K562 (cell line): ENCODE data around the gene FOXF2. TPM values are rescaled to one million over a fixed set of nuclear protein-coding genes. Genes with fewer than 3 reads are reported as not detected.

Experiments
- NEUROD1 ChIP-seq: fragments of 150-350 bp; IDR thresholded peaks from 2 replicates; pipeline ENCODE4 v1.6.1; 2014; ENCODE audit warnings: borderline replicate concordance, low read length, low read depth; ENCODE audit not compliant: partially characterized antibody
- TCF15 ChIP-seq: fragments of 250-450 bp; sonication (Bioruptor Pico); IDR thresholded peaks from 2 replicates; pipeline ENCODE4 v1.8.0; 2022; ENCODE audit warnings: moderate library complexity, mild to moderate bottlenecking, inconsistent platforms
- polyA plus RNA-seq, 8 experiments: library from polyadenylated mRNA; depleted of rRNA in 4 of 8; stranded (reverse) in 5 of 8; unstranded in 3 of 8; fragments of >200 nt; fragmentation: Nextera tagmentation in 2 of 8; fragmentation: Illumina TruSeq in 1 of 8; extraction: Ambion mirVana in 2 of 8; extraction: Trizol in 1 of 8; gene quantifications; 2 replicates each; pipeline versions ENCODE4 v1.2.1 to v1.2.3, GENCODE V29; 2011 to 2014; ENCODE audit warnings: inconsistent platforms in 1 of 8, missing spikeins in 1 of 8
- total RNA-seq, 7 experiments: library from RNA; depleted of rRNA in 6 of 7; stranded (reverse); fragments of >200 nt in 6 of 7; fragmentation: Illumina TruSeq in 2 of 7; extraction: Trizol in 2 of 7; gene quantifications; 2 replicates each; pipeline versions ENCODE4 v1.2.1 to v1.2.3, GENCODE V29; 2011 to 2021; ENCODE audit warnings: low replicate concordance in 1 of 7
- TF ChIP-seq, protein P1 (sequence below), 2 experiments: fragments of 450-650 bp in 1 of 2; sonication (generic) in 1 of 2; formaldehyde crosslinking in 1 of 2; IDR thresholded peaks; 2 replicates each; pipeline versions ENCODE4 v1.7.1 to v1.9.0; 2016 to 2022; ENCODE audit warnings: inconsistent platforms in 1 of 2, mild to moderate bottlenecking in 1 of 2, missing genetic modification reagents in 1 of 2

Gene FOXF2
- total and polyA plus RNA-seq, 9 of the 15 experiments (the other 6 are each of a cell fraction or from before 2014, with no cell fraction given), result not detected

DNA sequence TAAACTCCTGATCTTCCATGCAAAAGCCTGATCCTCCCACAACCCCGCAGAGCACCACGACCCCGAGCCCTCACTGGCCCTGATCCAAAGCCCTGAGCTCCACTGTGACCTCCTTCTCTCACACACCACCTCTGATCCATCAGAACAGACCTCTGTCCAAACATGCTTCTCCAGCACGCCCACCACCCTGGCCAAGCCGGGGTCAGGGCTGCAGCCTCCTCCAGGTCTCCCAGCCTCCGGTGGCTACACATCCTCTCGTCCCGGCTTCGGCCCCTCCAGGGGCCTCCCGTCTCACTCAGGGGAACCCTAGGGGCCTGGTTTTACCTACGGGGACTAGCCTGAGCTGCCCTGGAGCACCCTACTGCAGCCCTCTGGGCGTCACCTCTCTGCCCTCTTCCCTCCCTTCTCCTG, 49.1 kb downstream of the FOXF2 start (continued):
- TF ChIP-seq, protein P1, sequence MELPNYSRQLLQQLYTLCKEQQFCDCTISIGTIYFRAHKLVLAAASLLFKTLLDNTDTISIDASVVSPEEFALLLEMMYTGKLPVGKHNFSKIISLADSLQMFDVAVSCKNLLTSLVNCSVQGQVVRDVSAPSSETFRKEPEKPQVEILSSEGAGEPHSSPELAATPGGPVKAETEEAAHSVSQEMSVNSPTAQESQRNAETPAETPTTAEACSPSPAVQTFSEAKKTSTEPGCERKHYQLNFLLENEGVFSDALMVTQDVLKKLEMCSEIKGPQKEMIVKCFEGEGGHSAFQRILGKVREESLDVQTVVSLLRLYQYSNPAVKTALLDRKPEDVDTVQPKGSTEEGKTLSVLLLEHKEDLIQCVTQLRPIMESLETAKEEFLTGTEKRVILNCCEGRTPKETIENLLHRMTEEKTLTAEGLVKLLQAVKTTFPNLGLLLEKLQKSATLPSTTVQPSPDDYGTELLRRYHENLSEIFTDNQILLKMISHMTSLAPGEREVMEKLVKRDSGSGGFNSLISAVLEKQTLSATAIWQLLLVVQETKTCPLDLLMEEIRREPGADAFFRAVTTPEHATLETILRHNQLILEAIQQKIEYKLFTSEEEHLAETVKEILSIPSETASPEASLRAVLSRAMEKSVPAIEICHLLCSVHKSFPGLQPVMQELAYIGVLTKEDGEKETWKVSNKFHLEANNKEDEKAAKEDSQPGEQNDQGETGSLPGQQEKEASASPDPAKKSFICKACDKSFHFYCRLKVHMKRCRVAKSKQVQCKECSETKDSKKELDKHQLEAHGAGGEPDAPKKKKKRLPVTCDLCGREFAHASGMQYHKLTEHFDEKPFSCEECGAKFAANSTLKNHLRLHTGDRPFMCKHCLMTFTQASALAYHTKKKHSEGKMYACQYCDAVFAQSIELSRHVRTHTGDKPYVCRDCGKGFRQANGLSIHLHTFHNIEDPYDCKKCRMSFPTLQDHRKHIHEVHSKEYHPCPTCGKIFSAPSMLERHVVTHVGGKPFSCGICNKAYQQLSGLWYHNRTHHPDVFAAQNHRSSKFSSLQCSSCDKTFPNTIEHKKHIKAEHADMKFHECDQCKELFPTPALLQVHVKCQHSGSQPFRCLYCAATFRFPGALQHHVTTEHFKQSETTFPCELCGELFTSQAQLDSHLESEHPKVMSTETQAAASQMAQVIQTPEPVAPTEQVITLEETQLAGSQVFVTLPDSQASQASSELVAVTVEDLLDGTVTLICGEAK (IDR thresholded peaks at IDR 0.05), result no peak
- TF ChIP-seq, protein P1 (CRISPR knock-in tag; IDR thresholded peaks at IDR 0.05), result no peak
- no peak for TF ChIP-seq TCF15 (CRISPR knock-in tag)
- no peak for TF ChIP-seq NEUROD1
